NCI-H2107 treated with DMSO at 0.1 percent for 48 hours (cell line): ENCODE results near the gene PKIG.

Experiments used
- DNase-seq: peaks from one replicate; lab custom pipeline; 2025; ENCODE audit not compliant: unreplicated experiment; lab: John Stamatoyannopoulos, UW

Gene PKIG

GRCh38 chr20:44616604-44616964 is 34.2 kb downstream of the PKIG start:
- DNase-seq: no peak

- no peak for DNase-seq
These were observed 35.9 kb downstream of the PKIG start for GRCh38 chr20:44618318-44618731.

GRCh38 chr20:44619294-44619693 is 36.9 kb downstream of the PKIG start:
- no peak for DNase-seq

- DNase-seq: no peak
These were observed 37.7 kb downstream of the PKIG start for GRCh38 chr20:44620030-44620429.

GRCh38 chr20:44621325-44621724 is 38.9 kb downstream of the PKIG start:
- no peak for DNase-seq

GRCh38 chr20:44621939-44622338 is 39.6 kb downstream of the PKIG start:
- no peak for DNase-seq

GRCh38 chr20:44622501-44623270 is 40.3 kb downstream of the PKIG start:
- no peak for DNase-seq

GRCh38 chr20:44624152-44624551 is 41.8 kb downstream of the PKIG start:
- no peak for DNase-seq

- no peak for DNase-seq
These were observed 42.4 kb downstream of the PKIG start for GRCh38 chr20:44624743-44625271.

GRCh38 chr20:44625361-44625760 is 43.0 kb downstream of the PKIG start:
- no peak for DNase-seq

- no peak for DNase-seq
These were observed 43.9 kb downstream of the PKIG start for GRCh38 chr20:44626278-44626677.

GRCh38 chr20:44627364-44628010 is 45.1 kb downstream of the PKIG start:
- DNase-seq: no peak

GRCh38 chr20:44629017-44629385 is 46.6 kb downstream of the PKIG start:
- DNase-seq: no peak

GRCh38 chr20:44629542-44629941 is 47.2 kb downstream of the PKIG start:
- no peak for DNase-seq

GRCh38 chr20:44630297-44630696 is 47.9 kb downstream of the PKIG start:
- no peak for DNase-seq

- DNase-seq: no peak
These were observed 49.8 kb downstream of the PKIG start for GRCh38 chr20:44632103-44632752.

GRCh38 chr20:44633187-44633810 is 50.9 kb downstream of the PKIG start:
- DNase-seq: no peak

- no peak for DNase-seq
These were observed 51.7 kb downstream of the PKIG start for GRCh38 chr20:44633872-44634600.

- DNase-seq: no peak
These were observed 53.5 kb downstream of the PKIG start for GRCh38 chr20:44635877-44636276.

GRCh38 chr20:44637042-44637441 is 54.7 kb downstream of the PKIG start:
- no peak for DNase-seq
